ENCODE results near the gene MAPK9.

DNA sequence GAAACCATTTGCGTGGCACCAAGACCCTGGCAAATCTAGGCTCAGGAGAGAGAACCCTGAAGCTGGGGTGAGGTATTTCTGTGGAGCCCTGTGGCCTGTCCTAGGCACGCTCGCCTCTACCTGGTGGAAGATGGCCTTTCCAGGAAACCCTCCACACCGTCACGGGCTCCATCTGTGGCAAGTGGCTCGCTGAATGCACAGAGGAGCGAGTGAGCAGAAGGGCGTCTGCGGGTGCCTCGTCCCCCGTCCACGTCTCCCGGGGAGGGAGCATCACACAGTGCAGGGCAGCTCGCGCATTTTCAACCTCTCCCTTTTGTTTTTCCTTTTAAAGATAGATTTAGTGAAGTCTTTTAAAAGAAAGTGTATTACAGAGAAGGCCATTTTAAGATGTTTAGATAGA lies 57.6 kb downstream of the MAPK9 start:
- TF ChIP-seq, protein P1, sequence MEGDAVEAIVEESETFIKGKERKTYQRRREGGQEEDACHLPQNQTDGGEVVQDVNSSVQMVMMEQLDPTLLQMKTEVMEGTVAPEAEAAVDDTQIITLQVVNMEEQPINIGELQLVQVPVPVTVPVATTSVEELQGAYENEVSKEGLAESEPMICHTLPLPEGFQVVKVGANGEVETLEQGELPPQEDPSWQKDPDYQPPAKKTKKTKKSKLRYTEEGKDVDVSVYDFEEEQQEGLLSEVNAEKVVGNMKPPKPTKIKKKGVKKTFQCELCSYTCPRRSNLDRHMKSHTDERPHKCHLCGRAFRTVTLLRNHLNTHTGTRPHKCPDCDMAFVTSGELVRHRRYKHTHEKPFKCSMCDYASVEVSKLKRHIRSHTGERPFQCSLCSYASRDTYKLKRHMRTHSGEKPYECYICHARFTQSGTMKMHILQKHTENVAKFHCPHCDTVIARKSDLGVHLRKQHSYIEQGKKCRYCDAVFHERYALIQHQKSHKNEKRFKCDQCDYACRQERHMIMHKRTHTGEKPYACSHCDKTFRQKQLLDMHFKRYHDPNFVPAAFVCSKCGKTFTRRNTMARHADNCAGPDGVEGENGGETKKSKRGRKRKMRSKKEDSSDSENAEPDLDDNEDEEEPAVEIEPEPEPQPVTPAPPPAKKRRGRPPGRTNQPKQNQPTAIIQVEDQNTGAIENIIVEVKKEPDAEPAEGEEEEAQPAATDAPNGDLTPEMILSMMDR (conservative IDR thresholded peaks at IDR 0.05) = no peak
- TF ChIP-seq EZH2 (IDR thresholded peaks at IDR 0.05; ENCODE audit: low read depth) = no peak
